ENCODE data around the gene DNAH1.

DNAH1 gene

GRCh38 chr3:52343946-52344600, 28.0 kb downstream of the DNAH1 start:
- no peak for DNase-seq

- no peak for DNase-seq
Measured at GRCh38 chr3:52345521-52346109, 29.5 kb downstream of the DNAH1 start.

GRCh38 chr3:52346623-52347530, 30.8 kb downstream of the DNAH1 start:
- DNase-seq = no peak

- DNase-seq = no peak
Measured at GRCh38 chr3:52347716-52348635, 31.9 kb downstream of the DNAH1 start.

GRCh38 chr3:52349131-52349530, 33.0 kb downstream of the DNAH1 start:
- DNase-seq = no peak

- no peak for DNase-seq
Measured at GRCh38 chr3:52349611-52350395, 33.7 kb downstream of the DNAH1 start.

GRCh38 chr3:52350416-52350815, 34.3 kb downstream of the DNAH1 start:
- DNase-seq = no peak

GRCh38 chr3:52350981-52351761, 35.1 kb downstream of the DNAH1 start:
- DNase-seq = no peak

- DNase-seq = no peak
Measured at GRCh38 chr3:52351762-52352368, 35.7 kb downstream of the DNAH1 start.

- no peak for DNase-seq
Measured at GRCh38 chr3:52352566-52352965, 36.4 kb downstream of the DNAH1 start.

- DNase-seq = no peak
Measured at GRCh38 chr3:52353291-52353855, 37.3 kb downstream of the DNAH1 start.

- no peak for DNase-seq
Measured at GRCh38 chr3:52354676-52355075, 38.6 kb downstream of the DNAH1 start.

GRCh38 chr3:52355526-52355925, 39.4 kb downstream of the DNAH1 start:
- no peak for DNase-seq

GRCh38 chr3:52356126-52356525, 40.0 kb downstream of the DNAH1 start:
- no peak for DNase-seq

- DNase-seq = no peak
Measured at GRCh38 chr3:52357151-52358080, 41.3 kb downstream of the DNAH1 start.

GRCh38 chr3:52358362-52358940, 42.3 kb downstream of the DNAH1 start:
- no peak for DNase-seq

GRCh38 chr3:52359116-52359855, 43.2 kb downstream of the DNAH1 start:
- DNase-seq = no peak

- no peak for DNase-seq
Measured at GRCh38 chr3:52361011-52361410, 44.9 kb downstream of the DNAH1 start.
